Heart left ventricle (tissue), 16 donors: ENCODE data around the gene D2HGDH. TPM values are rescaled to one million over a fixed set of nuclear protein-coding genes. Genes with fewer than 3 reads are reported as not detected.

ENCODE experiments used
- ATAC-seq, 4 donors: fragments of 200-7000 bp; cut with Tn5 transposase; one replicate each; pipeline ENCODE4 v1.9.1; 2020 to 2022; ENCODE audit warnings: moderate library complexity in 4 of 4, mild to moderate bottlenecking in 3 of 4, moderate number of reproducible peaks in 1 of 4
- DNase-seq, 5 donors: peaks; one replicate each; pipeline ENCODE4 v3.0.0-alpha.2; 2020
- H3K27ac ChIP-seq, 12 donors: fragments of 200-600 bp; sonication (generic) in 4 of 12; one replicate each; pipeline versions ENCODE4 v1.5.0 to v1.8.0; 2016 to 2022; ENCODE audit warnings: mild to moderate bottlenecking in 2 of 12
- H3K27me3 ChIP-seq, 9 donors: fragments of 200-600 bp; sonication (generic) in 2 of 9; one replicate each; pipeline versions ENCODE4 v1.5.1 to v1.8.0; 2016 to 2022; ENCODE audit warnings: mild to moderate bottlenecking in 3 of 9
- H3K36me3 ChIP-seq, 9 donors: fragments of 200-600 bp; sonication (generic) in 2 of 9; one replicate each; pipeline versions ENCODE4 v1.5.0 to v1.8.0; 2018 to 2022; ENCODE audit warnings: mild to moderate bottlenecking in 2 of 9
- H3K4me1 ChIP-seq, 12 donors: fragments of 200-600 bp; sonication (generic) in 4 of 12; one replicate each; pipeline versions ENCODE4 v1.5.0 to v1.8.0; 2016 to 2022; ENCODE audit warnings: mild to moderate bottlenecking in 3 of 12
- H3K4me3 ChIP-seq, 12 donors: fragments of 200-600 bp; sonication (generic) in 4 of 12; one replicate each; pipeline versions ENCODE4 v1.5.0 to v1.8.0; 2017 to 2022; ENCODE audit warnings: mild to moderate bottlenecking in 9 of 12, moderate library complexity in 4 of 12
- H3K9me3 ChIP-seq, 12 donors: fragments of 200-600 bp; sonication (generic) in 4 of 12; one replicate each; pipeline versions ENCODE4 v1.5.0 to v1.8.0; 2016 to 2022; ENCODE audit warnings: mild to moderate bottlenecking in 1 of 12
- CTCF ChIP-seq, 12 donors: fragments of 200-600 bp; sonication (generic) in 4 of 12; IDR thresholded peaks; one replicate each; pipeline versions ENCODE4 v1.5.0 to v1.8.0; 2018 to 2022; ENCODE audit warnings: antibody characterized with exemption in 12 of 12, mild to moderate bottlenecking in 5 of 12
- POLR2A ChIP-seq, 2 donors: fragments of 450-650 bp; IDR thresholded peaks; one replicate each; pipeline ENCODE4 v1.6.1; 2017; ENCODE audit warnings: antibody characterized with exemption in 2 of 2, mild to moderate bottlenecking in 2 of 2, moderate library complexity in 2 of 2
- WGBS, 4 donors: extraction: QIAGEN DNeasy Blood & Tissue Kit in 2 of 4; methylation state at CpG; one replicate each; pipeline versions ENCODE4 v1.1.5 to v1.1.7; 2013 to 2018; 5-methylcytosine and 5-hydroxymethylcytosine counted together
- intact Hi-C, 10 donors: fragments of 100-400 bp; cut with DNase I; formaldehyde crosslinking; loops; one replicate each; pipeline versions ENCODE4 v1.11.1 to v1.14.2; 2022
- polyA plus RNA-seq, 2 donors: library from polyadenylated mRNA; stranded (reverse); fragments of 200-250 nt; gene quantifications; one replicate each; pipeline ENCODE4 v1.2.3, GENCODE V29; 2013
- total RNA-seq, 9 donors: library from RNA; depleted of rRNA in 2 of 9; stranded (reverse); fragments of >200 nt in 2 of 9; fragmentation: NEBNext Ultra II Directional in 3 of 9; extraction: Animal tissue kit (Norgen Biotek cat#: 25700) in 3 of 9; gene quantifications; one replicate each; pipeline versions ENCODE4 v1.1.0 to v1.2.4, GENCODE V29; 2016 to 2023
- donor health status: ischemic (EF 13 %, LVEDD 7.1; RV severe dilation, severe dysfunction).
- donor health status: healthy with polysubstance abuse.
- donor health status: DM: no; HTN: yes; CAD: no.
- donor health status: DM: no; HTN: no; CAD: no.
- donor health status: ischemic (EF 25% LVEDD 6.9; RV normal size, moderate dysfunction).
- donor health status: ischemic (EF 25% LVEDD 5.7; RV mildly dilated, moderate dysfunction).
- donor health status: healthy.
- donor health status: DM: yes; HTN: yes; CAD: no.
- donor health status: ischemic (EF 35%, LVEDD 5.7; RV mildly dilated, moderate dysfunction).
- donor health status: nonischemic (EF 11% LVEDD 7.7; RV severe dilation, severe dysfunction).
- donor health status: DM: yes; HTN: yes; CAD: no.
- donor health status: PGD.
- donor health status: ischemic (EF 29% LVEDD 5.4; RV normal size, mild dysfunction).
- donor health status: nonischemic (EF 23%, LVEDD 6.1; RV moderate dilation, normal function).

Gene D2HGDH
- total and polyA plus RNA-seq, 11 donors: 7.6 to 24.1 (median 19.8) TPM

DNA sequence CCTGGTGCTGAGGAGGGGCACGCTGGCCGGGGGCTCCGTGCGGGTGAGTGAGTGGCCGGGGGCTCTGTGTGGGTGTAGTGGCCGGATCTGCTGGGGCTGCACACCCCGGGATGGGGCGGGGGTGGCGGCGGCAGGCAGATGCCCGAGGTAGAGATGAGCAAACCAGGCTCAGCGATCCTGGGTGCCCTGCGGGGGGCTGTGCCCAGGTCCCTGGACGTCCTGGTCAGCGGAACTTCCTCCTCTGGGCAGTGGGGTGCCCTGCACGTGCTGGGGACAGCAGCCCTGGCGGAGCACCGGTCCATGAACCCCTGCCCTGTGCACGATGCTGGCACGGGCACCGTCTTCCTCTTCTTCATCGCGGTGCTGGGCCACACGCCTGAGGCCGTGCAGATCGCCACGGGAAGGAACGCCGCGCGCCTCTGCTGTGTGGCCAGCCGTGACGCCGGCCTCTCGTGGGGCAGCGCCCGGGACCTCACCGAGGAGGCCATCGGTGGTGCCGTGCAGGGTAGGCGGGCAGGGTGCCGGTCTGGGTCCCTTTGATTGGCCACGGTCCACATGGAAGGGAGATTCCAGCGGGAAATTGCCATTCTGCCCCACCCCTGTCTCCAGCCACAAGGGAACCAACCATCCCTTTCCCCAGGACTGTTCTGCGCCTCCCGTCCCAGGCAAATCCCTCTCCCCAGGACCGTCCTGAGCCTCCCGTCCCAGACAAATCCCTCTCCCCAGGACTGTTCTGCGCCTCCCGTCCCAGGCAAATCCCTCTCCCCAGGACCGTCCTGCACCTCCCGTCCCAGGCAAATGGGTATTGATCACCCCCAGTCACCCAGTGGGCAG is 80.4 kb downstream of the D2HGDH start:
- Histone ChIP-seq H3K27ac (peak overlapping the region in 1 of 12 donors; percentile 63), H3K4me1 (peaks cover 0 to 24% (median 13%) of the 10 kb centered on the region in 12 donors), H3K4me3 (no peak overlapping the region), H3K36me3 (no peaks in the 10 kb centered on the region), H3K9me3 (no peaks in the 10 kb centered on the region), H3K27me3 (no peaks in the 10 kb centered on the region)
- ATAC-seq (no peak), DNase-seq (peak in 2 of 5 donors; percentile 11 to 66)
- 79 to 93% (median 84%) methylated on average over 21 to 52 of the region's 52 CpGs for WGBS, 4 donors
- intact Hi-C loops: loop anchor here in 1 of 10 donors (5.0 kb wide), 1 partner anchor 42 kb away; the partner anchor contains the start of gene PDCD1
- TF ChIP-seq POLR2A (IDR thresholded peaks at IDR 0.05): no peak
- TF ChIP-seq CTCF (IDR thresholded peaks at IDR 0.05): no peak

DNA sequence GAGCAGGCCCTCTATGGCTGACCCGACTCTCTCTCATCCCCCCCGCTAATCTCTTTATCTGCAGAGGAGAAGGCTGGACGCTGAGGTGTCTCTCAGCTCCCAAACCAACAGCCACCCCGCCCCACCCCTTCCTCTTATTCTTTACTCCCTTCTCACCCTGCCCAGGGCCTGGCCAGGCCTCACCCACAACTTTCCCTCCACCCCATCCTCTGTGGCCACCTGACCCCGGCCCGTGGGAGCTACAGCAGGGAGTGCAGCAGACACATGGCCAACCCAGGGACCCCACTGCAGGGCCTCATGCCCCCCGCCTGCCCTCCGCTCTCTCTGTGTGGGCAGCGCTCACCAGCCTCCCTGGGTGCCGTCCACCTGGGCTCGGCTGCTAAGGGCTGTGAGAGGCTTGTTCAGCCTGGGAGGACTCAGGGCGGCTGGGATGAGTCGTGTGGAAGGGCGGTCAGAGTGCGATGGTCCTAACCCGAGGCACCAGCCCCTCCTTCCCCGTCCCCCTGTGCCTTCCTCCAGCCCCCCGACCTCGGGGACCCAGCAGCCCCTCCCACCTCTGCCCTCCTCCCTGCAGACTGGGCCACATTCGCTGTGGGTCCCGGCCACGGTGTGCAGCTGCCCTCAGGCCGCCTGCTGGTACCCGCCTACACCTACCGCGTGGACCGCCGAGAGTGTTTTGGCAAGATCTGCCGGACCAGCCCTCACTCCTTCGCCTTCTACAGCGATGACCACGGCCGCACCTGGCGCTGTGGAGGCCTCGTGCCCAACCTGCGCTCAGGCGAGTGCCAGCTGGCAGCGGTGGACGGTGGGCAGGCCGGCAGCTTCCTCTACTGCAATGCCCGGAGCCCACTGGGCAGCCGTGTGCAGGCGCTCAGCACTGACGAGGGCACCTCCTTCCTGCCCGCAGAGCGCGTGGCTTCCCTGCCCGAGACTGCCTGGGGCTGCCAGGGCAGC is 81.3 kb downstream of the D2HGDH start:
- H3K36me3 ChIP-seq: no peaks in the 10 kb centered on the region
- no peak overlapping the region for H3K27ac ChIP-seq
- peaks cover 0 to 17% (median 9%) of the 10 kb centered on the region in 12 donors for H3K4me1 ChIP-seq
- TF ChIP-seq CTCF (IDR thresholded peaks at IDR 0.05): no peak
- TF ChIP-seq POLR2A (IDR thresholded peaks at IDR 0.05): no peak
- WGBS, 4 donors: 81 to 88% (median 81%) methylated on average over 34 to 48 of the region's 48 CpGs
- no peaks in the 10 kb centered on the region for H3K9me3 ChIP-seq
- H3K4me3 ChIP-seq: no peak overlapping the region
- intact Hi-C loops: no loop called here
- DNase-seq (peak in 2 of 5 donors; percentile 24 to 61), ATAC-seq (peak in 1 of 4 donors; percentile 8)
- no peaks in the 10 kb centered on the region for H3K27me3 ChIP-seq

DNA sequence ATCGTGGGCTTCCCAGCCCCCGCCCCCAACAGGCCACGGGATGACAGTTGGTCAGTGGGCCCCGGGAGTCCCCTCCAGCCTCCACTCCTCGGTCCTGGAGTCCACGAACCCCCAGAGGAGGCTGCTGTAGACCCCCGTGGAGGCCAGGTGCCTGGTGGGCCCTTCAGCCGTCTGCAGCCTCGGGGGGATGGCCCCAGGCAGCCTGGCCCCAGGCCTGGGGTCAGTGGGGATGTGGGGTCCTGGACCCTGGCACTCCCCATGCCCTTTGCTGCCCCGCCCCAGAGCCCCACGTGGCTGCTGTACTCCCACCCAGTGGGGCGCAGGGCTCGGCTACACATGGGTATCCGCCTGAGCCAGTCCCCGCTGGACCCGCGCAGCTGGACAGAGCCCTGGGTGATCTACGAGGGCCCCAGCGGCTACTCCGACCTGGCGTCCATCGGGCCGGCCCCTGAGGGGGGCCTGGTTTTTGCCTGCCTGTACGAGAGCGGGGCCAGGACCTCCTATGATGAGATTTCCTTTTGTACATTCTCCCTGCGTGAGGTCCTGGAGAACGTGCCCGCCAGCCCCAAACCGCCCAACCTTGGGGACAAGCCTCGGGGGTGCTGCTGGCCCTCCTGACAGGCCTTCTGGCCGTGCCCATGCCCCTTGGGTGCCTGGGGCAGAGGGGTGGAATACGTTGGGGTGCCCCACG is 82.1 kb downstream of the D2HGDH start:
- no peak for ATAC-seq
- H3K4me3 ChIP-seq: no peak overlapping the region
- no peak for TF ChIP-seq CTCF (IDR thresholded peaks at IDR 0.05)
- no peak for TF ChIP-seq POLR2A (IDR thresholded peaks at IDR 0.05)
- H3K27ac ChIP-seq: peak overlapping the region in 1 of 12 donors; percentile 56
- peaks cover 0 to 15% (median 5%) of the 10 kb centered on the region in 12 donors for H3K4me1 ChIP-seq
- no peaks in the 10 kb centered on the region for H3K36me3 ChIP-seq
- intact Hi-C loops: no loop called here
- 42 to 82% (median 75%) methylated on average over 7 to 33 of the region's 33 CpGs for WGBS, 4 donors
- H3K27me3 ChIP-seq: no peaks in the 10 kb centered on the region
- H3K9me3 ChIP-seq: no peaks in the 10 kb centered on the region
- DNase-seq: peak in 2 of 5 donors; percentile 23 to 61
